ENCODE results near the gene ZNF805.
"Not testable (repeated sequence)": the region's sequence is repeated elsewhere in the genome, so short reads cannot be mapped to it uniquely, and the experiment has no call there.

The ZNF805 gene

DNA sequence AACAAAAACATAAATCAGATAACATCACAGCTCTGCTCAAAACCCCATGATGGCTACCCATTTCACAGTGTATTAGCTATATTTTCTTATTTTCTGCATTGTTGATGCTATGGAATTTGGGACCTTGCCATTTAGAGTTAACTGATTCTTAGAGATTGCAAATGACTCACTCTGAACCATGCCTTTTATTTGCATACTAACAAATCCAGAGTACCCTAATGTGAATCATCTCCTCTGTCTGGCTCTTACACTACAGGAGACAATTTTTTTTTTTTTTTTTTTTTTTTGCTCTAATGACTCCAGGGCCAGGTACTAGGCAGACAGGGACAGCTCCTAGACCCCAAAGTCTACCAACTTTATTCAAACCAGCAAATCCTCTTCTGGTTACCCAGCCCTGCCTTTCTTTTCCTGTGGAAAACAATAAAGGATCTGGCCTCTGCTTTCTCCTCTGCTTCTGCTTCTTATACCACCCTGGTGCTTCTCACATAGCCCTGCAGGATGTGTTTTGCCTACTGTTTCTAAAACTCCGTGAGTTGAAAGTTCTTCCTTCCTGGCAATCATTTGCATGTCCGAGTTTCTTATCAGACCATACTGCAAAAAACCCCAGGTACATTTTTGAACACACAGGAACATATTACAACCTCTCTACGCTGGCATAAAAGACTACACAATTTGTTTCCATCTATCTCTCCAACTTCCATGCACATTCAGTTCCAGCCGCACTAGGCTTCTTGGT, 29.3 kb downstream of the ZNF805 start:
- no peak for DNase-seq (ENCODE audit: low spot score)

DNA sequence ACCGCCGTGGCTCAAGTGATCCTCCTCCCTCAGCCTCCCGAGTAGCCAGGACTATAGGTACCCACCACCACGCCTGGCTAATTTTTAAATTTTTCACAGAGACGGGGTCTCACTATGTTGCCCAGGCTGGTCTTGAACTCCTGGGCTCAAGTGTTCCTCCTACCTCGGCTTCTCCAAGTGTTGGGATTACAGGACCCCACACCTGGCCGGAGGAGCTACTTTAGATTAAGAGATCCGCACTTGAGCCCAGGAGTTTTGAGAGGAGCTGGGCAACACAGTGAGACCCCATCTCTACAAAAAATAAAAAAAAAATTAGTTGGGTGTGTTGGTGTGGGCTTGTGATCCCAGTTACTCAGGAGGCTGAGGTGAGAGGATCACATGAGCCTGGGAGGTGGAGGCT, 30.8 kb downstream of the ZNF805 start:
- no peak for DNase-seq (ENCODE audit: low spot score)

DNA sequence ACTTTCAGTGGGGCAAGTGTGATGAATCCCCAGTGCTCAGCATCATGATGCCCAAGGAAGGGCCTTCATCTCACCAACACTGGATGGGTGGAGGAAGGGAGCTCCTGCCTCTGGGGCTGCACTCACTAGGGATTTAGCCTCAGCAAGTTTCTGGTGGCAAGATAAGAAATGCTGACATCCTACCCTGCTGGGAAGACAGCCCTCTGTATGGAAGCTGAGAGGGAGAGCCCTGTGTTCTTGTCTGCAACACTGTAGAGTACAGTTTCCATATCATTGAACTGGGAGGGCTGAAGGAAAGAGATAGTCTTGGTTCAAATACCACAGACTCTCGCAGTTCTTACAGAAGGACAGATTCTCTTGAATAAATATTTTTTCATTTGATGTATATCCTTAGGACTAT, 32.6 kb downstream of the ZNF805 start:
- no peak for DNase-seq (ENCODE audit: low spot score)

DNA sequence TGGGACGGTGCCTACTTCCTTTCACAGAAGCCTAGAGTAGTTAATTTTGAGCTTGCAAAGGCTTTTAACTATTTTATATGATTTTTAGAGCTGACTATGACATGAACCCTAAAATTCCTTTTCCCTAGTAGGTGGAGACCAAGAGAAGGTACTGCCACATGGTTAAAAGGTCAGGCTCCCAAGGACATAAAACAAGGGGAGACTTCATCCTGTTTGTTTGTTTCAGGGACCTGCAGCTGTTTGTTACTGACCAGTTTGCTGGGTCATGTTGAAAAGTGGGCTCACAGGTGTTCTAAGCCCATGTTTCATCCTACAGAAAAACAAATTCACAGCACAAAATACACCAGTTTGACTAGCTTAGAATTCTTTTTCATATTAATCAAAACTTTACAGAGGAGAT, 36.0 kb downstream of the ZNF805 start:
- no peak for DNase-seq (ENCODE audit: low spot score)

DNA sequence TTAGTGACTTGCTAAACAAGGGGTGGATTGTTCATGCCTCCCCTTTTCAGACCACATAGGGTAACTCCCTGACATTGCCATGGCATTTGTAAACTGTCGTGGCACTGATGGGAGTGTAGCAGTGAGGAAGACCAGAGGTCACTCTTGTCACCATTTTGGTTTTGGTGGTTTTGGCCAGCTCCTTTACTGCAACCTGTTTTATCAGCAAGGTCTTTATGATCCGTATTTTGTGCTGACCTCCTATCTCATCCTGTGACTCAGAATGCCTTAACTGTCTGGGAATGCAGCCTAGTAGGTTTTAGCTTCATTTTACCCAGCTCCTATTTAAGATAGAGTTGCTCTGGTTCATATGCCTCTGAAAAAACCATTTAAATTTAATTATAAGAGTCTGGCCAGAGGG, 38.0 kb downstream of the ZNF805 start:
- not testable (repeated sequence) for DNase-seq (ENCODE audit: low spot score)

DNA sequence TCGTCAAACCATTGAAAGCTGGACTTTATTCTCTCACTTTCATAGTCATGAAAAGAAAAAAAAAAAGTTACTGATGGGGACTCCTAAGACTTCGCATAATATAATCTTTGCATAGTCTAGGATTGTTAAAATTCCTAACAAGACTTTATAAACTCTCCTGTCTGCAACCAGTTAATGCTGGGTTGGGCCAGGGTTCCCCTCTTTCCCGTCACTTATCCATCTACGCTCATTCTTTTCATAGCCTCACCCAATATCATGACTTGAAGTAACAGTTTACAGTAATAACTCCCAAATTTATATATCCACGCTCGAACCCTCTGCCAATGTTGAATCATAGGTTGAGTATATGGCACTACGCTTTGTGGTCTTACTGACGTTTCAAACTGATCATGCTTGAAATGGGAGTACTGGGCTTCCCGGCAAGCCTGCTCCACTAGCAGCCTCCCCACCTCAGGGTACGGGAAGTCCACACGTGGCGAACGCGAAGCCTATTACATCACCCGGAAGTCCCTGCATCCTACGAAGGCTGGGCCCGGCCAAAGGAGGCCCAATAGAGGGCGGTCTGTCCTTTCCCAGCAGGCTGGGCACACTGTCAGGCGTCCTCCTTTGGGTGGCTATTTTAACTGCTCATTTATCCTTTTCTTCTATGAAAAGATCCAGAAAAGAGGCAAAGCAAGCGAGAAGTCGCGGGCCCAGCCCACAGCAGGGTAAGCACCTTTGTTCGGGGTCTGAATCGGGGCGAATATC, 39.2 kb downstream of the ZNF805 start:
- DNase-seq (ENCODE audit: low spot score): peak; percentile 88

DNA sequence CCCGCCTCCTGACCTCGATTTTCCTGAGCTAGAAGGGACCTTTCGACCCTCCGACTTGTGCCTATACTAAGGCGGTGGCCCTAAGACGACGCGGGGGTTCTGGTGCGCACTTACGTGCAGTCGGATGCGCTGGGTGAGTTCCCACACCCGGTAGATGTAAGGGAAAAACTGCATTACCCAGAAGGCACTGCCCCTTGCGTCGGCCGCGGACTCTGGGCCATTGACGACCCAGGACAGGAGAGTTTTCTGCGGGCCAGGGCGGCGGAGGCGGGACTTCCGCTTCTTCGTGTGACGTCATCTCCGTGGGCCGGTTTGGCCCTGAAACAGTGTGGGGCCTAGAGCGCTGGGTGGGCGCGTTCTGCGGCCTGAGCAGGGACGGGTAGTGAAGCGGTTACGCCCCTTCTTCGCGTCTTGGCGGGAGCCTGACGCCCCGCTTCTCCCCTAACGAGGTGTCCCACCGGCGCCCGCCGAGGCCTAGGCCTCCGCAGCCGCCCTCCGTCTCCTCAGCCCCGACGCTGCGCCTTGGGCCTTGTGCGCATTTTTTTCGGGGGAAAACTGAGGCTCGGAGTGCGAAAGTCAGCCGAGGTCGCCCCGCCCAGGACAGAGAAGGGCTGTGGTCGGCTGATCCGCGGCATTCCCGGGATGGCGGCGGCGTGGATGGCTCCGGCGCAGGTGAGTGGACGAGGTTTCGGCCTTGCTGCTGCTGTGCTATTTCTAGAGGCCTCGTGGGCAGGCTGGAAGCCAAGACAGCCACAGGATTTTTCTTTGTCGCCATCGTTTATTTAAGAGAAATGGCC, 39.9 kb downstream of the ZNF805 start, which contains the start of gene ZNF460:
Gene ZNF460, plus strand, starts transcription at position 321 of the 797 bp plus-strand sequence. Its CDS starts 322 bp downstream, at position 643.
- peak; percentile 97 for DNase-seq (ENCODE audit: low spot score)

DNA sequence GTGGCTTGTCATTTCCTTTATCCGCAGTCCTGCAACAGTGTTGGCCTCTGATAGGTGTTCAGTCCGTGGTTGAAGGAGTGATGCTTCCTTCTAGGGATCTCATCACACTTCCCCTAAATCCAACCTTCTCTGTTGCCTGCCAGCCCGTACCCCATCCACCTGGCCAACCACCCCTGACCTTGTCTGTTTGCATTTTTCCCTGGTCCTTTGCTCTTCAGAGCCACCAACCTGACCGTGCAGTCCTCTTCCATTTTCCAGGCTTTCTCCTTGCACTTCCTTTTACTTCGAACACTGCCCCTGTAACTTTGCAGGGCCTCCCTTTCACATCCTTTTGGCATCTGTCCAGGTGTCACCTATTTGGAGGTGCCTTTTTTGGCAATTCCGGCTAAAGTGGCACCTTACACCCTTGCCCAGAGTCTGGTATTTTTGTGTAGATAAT, 40.5 kb downstream of the ZNF805 start:
- DNase-seq (ENCODE audit: low spot score): peak; percentile 27

DNA sequence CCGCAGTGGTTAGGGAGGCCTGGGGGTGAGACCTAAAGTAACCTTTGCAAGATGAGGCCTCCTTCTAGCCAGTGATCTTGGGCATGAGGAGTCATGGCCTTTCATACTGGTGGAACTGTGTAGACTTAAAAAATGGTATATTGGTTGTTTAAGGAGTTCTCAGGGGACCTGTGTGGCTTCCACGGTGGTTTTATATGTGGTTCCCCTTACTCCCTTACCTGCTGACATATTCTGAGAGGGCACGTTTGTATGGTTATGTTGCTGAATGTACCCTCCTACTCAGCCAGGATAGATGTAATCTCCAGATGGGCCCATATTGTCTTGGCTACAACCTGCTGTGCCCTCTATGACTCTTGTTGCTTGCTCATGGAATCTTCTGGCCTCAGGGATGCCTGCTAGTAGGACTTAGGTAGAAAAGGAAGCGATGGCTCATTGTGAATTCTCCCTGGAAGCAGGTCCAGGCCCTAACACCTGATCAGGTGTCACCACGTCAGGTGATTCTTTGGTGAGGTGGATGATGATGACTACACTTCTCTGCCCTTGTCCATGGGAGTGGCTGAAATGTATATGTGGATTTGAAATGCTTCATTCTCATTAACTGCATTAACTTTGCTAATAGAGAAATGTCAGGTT, 41.7 kb downstream of the ZNF805 start:
- no peak for DNase-seq (ENCODE audit: low spot score)

DNA sequence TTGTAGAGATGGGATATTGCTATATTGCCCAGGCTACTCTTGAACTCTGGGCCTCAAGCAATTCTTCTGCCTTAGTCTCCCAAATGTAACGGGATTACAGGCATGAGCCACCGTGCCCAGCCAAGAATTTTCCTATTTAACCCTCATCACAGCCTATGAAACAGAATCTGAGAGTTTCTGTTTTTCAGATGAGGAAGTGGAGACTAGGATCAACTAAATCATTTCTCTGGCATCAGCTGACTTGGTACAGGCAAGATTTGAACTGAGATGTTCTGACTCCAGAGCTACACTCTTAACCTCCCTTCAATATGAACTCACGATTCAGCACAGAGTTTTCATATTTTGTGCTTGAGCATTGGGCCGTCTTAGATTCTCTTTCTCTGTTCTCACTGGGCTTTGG, 47.9 kb downstream of the ZNF805 start:
- no peak for DNase-seq (ENCODE audit: low spot score)

DNA sequence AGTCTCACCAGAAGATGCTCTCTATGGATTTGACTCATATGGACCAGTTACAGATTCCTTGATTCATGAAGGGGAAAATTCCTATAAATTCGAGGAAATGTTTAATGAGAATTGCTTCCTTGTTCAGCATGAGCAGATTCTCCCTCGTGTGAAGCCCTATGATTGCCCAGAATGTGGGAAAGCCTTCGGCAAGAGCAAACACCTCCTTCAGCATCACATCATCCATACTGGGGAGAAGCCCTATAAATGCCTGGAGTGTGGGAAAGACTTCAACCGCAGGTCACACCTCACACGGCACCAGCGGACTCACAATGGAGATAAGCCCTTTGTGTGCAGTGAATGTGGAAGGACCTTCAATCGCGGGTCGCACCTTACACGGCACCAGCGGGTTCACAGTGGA, 50.5 kb downstream of the ZNF805 start:
- no peak for DNase-seq (ENCODE audit: low spot score)

DNA sequence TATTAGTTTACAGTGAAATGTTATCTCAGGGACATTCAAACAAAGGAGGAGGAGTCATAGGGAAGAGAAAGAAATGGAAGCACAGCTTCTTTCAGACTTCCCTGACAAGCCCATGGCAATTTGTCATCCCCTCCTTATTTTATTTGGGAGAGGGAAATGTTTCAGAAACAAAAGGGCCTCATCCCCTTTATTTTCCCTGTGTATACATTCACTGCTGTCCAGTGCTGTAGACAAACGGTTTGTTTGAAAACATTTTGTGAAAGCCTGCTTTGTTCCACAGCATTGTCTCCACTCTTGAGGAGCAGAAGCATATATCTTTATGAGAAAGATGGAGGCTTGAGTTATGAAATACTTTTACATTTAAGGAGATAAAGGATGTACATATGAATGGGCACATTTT, 52.1 kb downstream of the ZNF805 start:
- no peak for DNase-seq (ENCODE audit: low spot score)

DNA sequence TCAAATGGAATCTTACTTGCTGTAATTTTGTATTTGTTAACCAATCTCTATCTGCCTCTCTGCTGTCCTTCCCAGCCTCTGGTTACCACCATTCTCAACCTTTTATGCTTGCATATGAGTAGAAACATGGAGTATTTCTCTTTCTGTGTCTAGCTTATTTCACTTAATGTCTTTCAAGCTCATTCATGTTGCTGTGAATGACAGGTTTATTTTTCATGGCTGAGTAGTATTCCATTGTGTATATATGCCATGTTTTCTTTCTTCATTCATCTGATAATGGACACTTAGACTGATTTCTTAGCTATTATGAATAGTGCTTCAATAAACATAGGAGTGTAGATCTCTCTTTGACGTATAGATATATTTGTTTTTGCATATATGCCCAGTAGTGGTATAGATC, 53.3 kb downstream of the ZNF805 start:
- DNase-seq (ENCODE audit: low spot score): no peak

DNA sequence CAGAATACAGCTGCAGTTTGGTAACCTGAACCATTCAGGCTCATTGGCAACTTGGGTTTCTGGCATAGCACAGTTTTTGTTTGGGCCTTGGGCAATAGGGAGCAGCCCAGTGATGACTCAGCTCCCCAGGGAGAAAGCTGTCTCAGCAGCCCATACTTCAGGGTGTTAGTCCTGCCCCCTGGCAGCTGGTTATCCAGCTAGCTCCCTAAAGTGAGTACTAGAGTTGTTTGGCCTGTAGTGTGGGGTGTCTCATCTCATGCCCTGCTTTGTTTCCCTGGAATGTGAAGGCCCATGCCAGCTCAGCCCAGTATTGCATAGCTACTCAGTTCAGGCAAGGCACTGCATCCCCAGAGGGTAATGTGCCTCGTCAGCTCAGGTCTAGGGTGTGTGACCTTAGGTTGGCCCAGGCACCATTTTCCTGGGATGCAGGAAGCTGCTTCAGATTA, 61.6 kb downstream of the ZNF805 start:
- DNase-seq (ENCODE audit: low spot score): peak; percentile 53

DNA sequence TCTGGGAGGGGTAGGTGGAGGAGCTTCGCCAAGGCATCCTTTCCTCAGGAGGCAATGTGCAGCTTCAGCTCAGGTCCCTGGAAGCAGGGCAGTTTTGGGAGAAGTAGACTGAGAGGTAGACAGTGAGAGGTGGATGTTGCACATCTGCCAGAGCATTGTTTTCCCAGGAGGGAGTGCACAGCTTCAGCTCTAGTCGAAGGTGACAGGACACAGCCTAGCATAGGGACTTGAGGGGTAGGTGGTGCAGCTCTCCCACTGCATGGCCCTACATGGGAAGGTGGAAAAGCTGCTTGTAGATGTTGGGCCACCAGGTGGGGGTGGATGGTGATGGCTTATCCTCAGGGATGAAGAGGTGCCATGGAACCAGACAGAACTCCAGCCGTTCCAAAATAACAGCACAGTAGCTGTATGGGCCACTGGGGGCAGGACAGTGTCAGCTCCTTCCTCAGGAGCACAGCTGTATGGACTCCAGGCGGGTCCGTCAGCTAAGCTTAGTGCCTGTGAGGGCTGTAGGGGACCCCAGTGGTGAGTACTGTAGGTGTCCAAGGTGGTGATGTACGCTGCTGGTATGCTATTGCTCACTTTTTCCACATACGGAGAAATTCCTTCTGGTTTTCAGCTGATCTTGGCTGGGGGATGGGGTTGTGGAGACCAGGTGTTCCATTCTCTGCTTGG, 62.4 kb downstream of the ZNF805 start:
- no peak for DNase-seq (ENCODE audit: low spot score)
